ENCODE data around the gene SLC17A9.

SLC17A9 gene

GRCh38 chr20:62995481-62995880 lies 43.0 kb downstream of the SLC17A9 start:
- H3K4me3 ChIP-seq (ENCODE audit: low read depth, low read length) = no peak overlapping the region
- DNase-seq (ENCODE audit: low read depth) = no peak
- TF ChIP-seq, protein P1, sequence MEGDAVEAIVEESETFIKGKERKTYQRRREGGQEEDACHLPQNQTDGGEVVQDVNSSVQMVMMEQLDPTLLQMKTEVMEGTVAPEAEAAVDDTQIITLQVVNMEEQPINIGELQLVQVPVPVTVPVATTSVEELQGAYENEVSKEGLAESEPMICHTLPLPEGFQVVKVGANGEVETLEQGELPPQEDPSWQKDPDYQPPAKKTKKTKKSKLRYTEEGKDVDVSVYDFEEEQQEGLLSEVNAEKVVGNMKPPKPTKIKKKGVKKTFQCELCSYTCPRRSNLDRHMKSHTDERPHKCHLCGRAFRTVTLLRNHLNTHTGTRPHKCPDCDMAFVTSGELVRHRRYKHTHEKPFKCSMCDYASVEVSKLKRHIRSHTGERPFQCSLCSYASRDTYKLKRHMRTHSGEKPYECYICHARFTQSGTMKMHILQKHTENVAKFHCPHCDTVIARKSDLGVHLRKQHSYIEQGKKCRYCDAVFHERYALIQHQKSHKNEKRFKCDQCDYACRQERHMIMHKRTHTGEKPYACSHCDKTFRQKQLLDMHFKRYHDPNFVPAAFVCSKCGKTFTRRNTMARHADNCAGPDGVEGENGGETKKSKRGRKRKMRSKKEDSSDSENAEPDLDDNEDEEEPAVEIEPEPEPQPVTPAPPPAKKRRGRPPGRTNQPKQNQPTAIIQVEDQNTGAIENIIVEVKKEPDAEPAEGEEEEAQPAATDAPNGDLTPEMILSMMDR (IDR thresholded peaks at IDR 0.05; ENCODE audit: low read depth, low read length, missing control alignments) = no peak

DNA sequence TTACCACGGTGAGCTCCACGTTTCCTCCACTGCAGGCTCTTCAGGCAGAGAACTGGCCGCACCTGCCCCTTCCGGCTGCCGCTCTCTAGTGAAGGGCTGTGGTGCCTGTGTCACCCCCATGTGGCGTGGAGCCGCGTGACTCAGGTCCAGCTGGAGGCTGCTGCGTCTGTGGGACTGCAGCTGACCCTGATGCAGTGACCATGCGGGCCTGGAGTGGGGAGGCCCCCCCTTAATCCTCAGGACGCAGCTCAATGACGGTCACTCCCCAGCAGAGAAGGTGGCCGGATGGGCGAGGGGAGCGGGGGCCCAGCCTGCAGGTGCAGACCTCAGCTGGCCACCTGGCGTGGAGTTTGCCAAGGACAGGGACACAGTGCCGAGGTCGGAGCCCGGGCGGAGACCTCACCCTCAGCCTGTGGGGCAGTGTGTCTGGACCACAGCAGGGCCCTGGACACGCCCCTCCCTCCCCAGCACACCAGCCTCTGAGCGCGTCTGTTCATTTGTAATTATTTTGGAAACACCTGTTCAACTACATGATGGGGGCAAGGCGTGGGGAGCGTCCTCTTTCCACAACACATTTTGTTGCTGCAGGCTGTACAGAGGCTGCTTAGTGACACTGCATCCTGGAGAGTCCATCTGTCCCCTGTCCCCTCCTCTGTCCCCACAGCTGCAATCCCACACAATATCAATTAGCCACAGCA lies 43.5 kb downstream of the SLC17A9 start:
- TF ChIP-seq, protein P1 (IDR thresholded peaks at IDR 0.05; ENCODE audit: low read depth, low read length, missing control alignments) = no peak
- no peak for DNase-seq (ENCODE audit: low read depth)
- no peak overlapping the region for H3K4me3 ChIP-seq (ENCODE audit: low read depth, low read length)

DNA sequence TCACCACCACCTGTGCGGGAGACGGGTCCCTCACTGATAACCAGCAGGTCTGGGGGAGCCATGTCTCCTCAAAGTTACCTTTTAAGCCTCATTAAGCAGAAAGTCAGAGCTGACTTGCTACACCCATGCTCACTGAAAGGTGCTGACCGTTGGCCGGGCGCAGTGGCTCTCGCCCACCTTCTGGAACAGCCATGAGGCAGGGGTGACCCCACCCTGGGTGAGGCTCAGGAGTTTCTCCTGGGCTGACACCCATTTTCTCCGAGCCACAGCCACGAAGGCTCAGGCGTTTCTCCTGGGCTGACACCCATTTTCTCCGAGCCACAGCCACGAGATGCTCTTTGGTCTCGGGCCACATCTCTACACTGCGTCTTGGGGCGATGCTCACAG lies 44.1 kb downstream of the SLC17A9 start:
- TF ChIP-seq, protein P1 (IDR thresholded peaks at IDR 0.05; ENCODE audit: low read depth, low read length, missing control alignments) = no peak
- DNase-seq (ENCODE audit: low read depth) = no peak
- no peak overlapping the region for H3K4me3 ChIP-seq (ENCODE audit: low read depth, low read length)

DNA sequence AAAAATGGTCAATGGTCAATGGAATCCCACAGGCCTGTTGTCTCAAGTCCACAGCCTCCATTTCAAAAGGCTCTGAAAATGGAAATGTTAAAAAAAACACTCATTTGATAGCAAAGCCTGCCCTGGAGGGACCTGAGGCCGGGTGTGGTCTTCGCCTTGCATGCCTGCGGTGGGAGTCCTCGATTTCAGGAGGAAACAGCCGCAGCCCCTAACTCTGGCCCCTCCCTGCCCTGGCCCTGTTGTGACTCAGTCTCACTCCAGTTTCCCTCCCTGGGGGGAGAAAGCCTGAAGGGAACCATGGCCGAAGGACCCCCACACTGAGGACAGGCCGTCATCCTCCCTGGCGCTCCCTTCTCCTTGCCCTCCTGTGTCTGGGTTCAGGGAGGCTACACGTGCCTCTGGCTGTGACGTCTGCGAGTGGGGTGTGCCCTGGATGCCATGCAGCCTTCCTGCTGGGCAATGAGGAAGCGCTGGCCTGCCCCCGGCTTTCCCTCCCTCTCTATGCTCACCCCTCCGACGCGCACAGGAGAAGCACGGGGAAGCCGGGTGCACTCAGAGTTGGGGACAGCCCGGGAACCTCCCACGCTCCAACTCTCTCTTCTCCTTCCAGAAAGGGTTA lies 45.0 kb downstream of the SLC17A9 start:
- DNase-seq (ENCODE audit: low read depth) = no peak
- TF ChIP-seq, protein P1 (IDR thresholded peaks at IDR 0.05; ENCODE audit: low read depth, low read length, missing control alignments) = no peak
- no peak overlapping the region for H3K4me3 ChIP-seq (ENCODE audit: low read depth, low read length)

- TF ChIP-seq, protein P1 (IDR thresholded peaks at IDR 0.05; ENCODE audit: low read depth, low read length, missing control alignments) = no peak
- DNase-seq (ENCODE audit: low read depth) = no peak
- H3K4me3 ChIP-seq (ENCODE audit: low read depth, low read length) = no peak overlapping the region
These were observed 45.9 kb downstream of the SLC17A9 start for GRCh38 chr20:62998449-62998848.

DNA sequence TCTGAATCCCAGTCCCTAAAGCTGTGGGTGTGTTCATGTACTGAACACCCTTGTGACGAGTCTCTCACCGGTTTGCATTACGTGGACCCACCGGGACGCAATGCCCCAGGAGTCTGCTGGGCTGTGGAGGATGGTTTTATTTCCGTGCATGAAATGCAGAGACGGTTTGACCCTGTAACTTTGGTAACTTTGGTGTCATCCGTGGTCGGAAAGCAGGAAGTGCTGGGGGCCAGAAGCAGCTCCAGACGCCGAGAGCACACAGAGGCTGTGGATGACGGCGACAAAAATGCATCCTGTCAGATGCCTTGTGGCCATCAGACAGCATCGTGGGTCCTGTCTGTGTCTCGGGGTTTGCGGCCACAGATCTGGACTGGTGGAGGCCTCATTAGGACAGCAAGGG lies 47.1 kb downstream of the SLC17A9 start:
- no peak overlapping the region for H3K4me3 ChIP-seq (ENCODE audit: low read depth, low read length)
- TF ChIP-seq, protein P1 (IDR thresholded peaks at IDR 0.05; ENCODE audit: low read depth, low read length, missing control alignments) = no peak
- no peak for DNase-seq (ENCODE audit: low read depth)

DNA sequence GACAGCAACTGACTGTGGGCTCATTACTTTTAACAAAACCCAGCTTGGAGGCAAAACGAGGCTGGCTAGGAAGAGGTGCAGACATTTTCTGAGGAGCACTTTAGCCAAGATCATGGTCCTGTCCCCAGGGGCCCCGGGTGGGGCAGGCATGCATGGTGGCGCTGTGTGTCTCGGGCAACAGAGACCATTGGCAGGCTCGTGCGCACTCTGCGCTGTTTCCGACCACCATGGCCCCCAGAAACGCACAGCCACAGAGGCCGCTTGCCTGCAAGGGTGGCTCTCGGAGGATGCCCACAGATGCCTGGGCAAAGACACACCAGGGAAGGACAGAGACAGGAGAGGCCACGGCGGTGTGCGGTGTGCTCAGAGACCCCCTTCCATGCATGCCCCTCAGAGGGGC lies 47.5 kb downstream of the SLC17A9 start:
- no peak for DNase-seq (ENCODE audit: low read depth)
- H3K4me3 ChIP-seq (ENCODE audit: low read depth, low read length) = no peak overlapping the region
- TF ChIP-seq, protein P1 (IDR thresholded peaks at IDR 0.05; ENCODE audit: low read depth, low read length, missing control alignments) = no peak
